Hepatocyte (in vitro differentiated cells): ENCODE results near the gene RPS21. TPM values are rescaled to one million over a fixed set of nuclear protein-coding genes. Genes with fewer than 3 reads are reported as not detected.

Experiments used
- DNase-seq: peaks from one replicate; pipeline ENCODE4 v3.0.0-alpha.2; 2016; ENCODE audit warnings: low spot score
- H2AFZ ChIP-seq: fragments of 200-600 bp; sonication (generic); 2 replicates; pipeline ENCODE4 v1.6.0; 2016; ENCODE audit warnings: antibody characterized with exemption, mild to moderate bottlenecking
- H3K27ac ChIP-seq: fragments of 200-600 bp; sonication (generic); 2 replicates; pipeline ENCODE4 v1.5.1; 2016; ENCODE audit warnings: mild to moderate bottlenecking
- H3K27me3 ChIP-seq: fragments of 200-600 bp; sonication (generic); 2 replicates; pipeline ENCODE4 v1.6.1; 2016
- H3K36me3 ChIP-seq: fragments of 200-600 bp; sonication (generic); replicated peaks from 2 replicates; pipeline ENCODE4 v1.5.1; 2016; ENCODE audit warnings: low read depth; ENCODE audit not compliant: insufficient read depth
- H3K4me1 ChIP-seq: fragments of 200-600 bp; sonication (generic); 2 replicates; pipeline ENCODE4 v1.5.1; 2016; ENCODE audit warnings: mild to moderate bottlenecking, moderate library complexity; ENCODE audit not compliant: insufficient read depth
- H3K4me2 ChIP-seq: fragments of 200-600 bp; sonication (generic); 2 replicates; pipeline ENCODE4 v1.6.0; 2016
- H3K4me3 ChIP-seq: fragments of 200-600 bp; sonication (generic); 2 replicates; pipeline ENCODE4 v1.5.1; 2016; ENCODE audit warnings: mild to moderate bottlenecking
- H3K79me2 ChIP-seq: fragments of 200-600 bp; sonication (generic); 2 replicates; pipeline ENCODE4 v1.6.0; 2017; ENCODE audit warnings: mild to moderate bottlenecking
- H3K9me2 ChIP-seq: fragments of 200-600 bp; sonication (generic); replicated peaks from 2 replicates; pipeline ENCODE4 v1.6.0; 2017; ENCODE audit warnings: mild to moderate bottlenecking; ENCODE audit not compliant: insufficient read depth
- H3K9me3 ChIP-seq: fragments of 200-600 bp; sonication (generic); 2 replicates; pipeline ENCODE4 v1.5.1; 2016; ENCODE audit warnings: low read depth, mild to moderate bottlenecking
- H4K20me1 ChIP-seq: fragments of 200-600 bp; sonication (generic); 2 replicates; pipeline ENCODE4 v1.6.0; 2016; ENCODE audit warnings: mild to moderate bottlenecking; ENCODE audit not compliant: insufficient read depth, poor library complexity, severe bottlenecking
- CTCF ChIP-seq: fragments of 200-600 bp; sonication (generic); IDR thresholded peaks from 2 replicates; pipeline ENCODE4 v1.5.1; 2016; ENCODE audit warnings: antibody characterized with exemption, mild to moderate bottlenecking; ENCODE audit not compliant: poor library complexity
- EZH2 ChIP-seq: fragments of 200-600 bp; sonication (generic); IDR thresholded peaks from 2 replicates; pipeline ENCODE4 v1.6.1; 2016; ENCODE audit warnings: antibody characterized with exemption, mild to moderate bottlenecking, borderline replicate concordance
- EZH2phosphoT487 ChIP-seq: fragments of 200-600 bp; sonication (generic); IDR thresholded peaks from one replicate; pipeline ENCODE4 v1.6.1; 2018; ENCODE audit warnings: antibody characterized with exemption, mild to moderate bottlenecking, low read depth, moderate library complexity; ENCODE audit not compliant: unreplicated experiment, severe bottlenecking
- WGBS: methylation state at CpG from one replicate; pipeline ENCODE4 v1.1.6; 2016; ENCODE audit warnings: low lambda C conversion rate; ENCODE audit errors: missing lambda C conversion rate; 5-methylcytosine and 5-hydroxymethylcytosine counted together
- polyA plus RNA-seq: library from polyadenylated mRNA; unstranded; fragments of >200 nt; fragmentation: Nextera tagmentation; extraction: Ambion mirVana; gene quantifications from 2 replicates; pipeline ENCODE4 v1.2.1, GENCODE V29; 2016
- total RNA-seq: library from RNA; depleted of rRNA; stranded (reverse); fragments of >200 nt; gene quantifications from 2 replicates; pipeline ENCODE4 v1.2.3, GENCODE V29; 2014

Gene RPS21
- total and polyA plus RNA-seq, 2 experiments from 2014 or later, result 460 to 1,754 TPM

GRCh38 chr20:62408055-62408454 lies 21.2 kb downstream of the RPS21 start:
- Histone ChIP-seq H3K27me3 (no peaks in the 10 kb centered on the region), H3K36me3 (no peaks in the 10 kb centered on the region), H3K27ac (no peak overlapping the region), H3K9me3 (no peaks in the 10 kb centered on the region), H3K9me2 (no peaks in the 10 kb centered on the region), H3K4me3 (no peak overlapping the region), H3K4me2 (peak overlapping the region; percentile 99), H3K79me2 (peaks cover 36% of the 10 kb centered on the region), H2AFZ (no peak overlapping the region), H3K4me1 (peaks cover 27% of the 10 kb centered on the region), H4K20me1 (no peaks in the 10 kb centered on the region)
- DNase-seq, result no peak
- TF ChIP-seq EZH2phosphoT487 (no peak), EZH2 (no peak), CTCF (no peak)
- 93% methylated on average over 15 of the region's 15 CpGs for whole genome bisulfite sequencing

- Histone ChIP-seq H3K9me3 (no peaks in the 10 kb centered on the region), H3K9me2 (no peaks in the 10 kb centered on the region), H3K4me1 (peaks cover 32% of the 10 kb centered on the region), H2AFZ (no peak overlapping the region), H3K27ac (no peak overlapping the region), H3K36me3 (no peaks in the 10 kb centered on the region), H4K20me1 (no peaks in the 10 kb centered on the region), H3K79me2 (peaks cover 30% of the 10 kb centered on the region), H3K27me3 (no peaks in the 10 kb centered on the region), H3K4me2 (no peak overlapping the region), H3K4me3 (no peak overlapping the region)
- DNase-seq, result no peak
- 87% methylated on average over 12 of the region's 12 CpGs for WGBS
- TF ChIP-seq EZH2 (no peak), EZH2phosphoT487 (no peak), CTCF (no peak)
Measured at GRCh38 chr20:62408640-62409039, 21.7 kb downstream of the RPS21 start.

- no peaks in the 10 kb centered on the region for H3K27me3 ChIP-seq
- TF ChIP-seq EZH2phosphoT487 (no peak), EZH2 (no peak), CTCF (no peak)
- H3K9me2 ChIP-seq, result no peaks in the 10 kb centered on the region
- peaks cover 24% of the 10 kb centered on the region for H3K79me2 ChIP-seq
- H3K27ac ChIP-seq, result peak overlapping the region; percentile 1
- DNase-seq, result no peak
- H3K9me3 ChIP-seq, result no peaks in the 10 kb centered on the region
- no peaks in the 10 kb centered on the region for H3K36me3 ChIP-seq
- H2AFZ ChIP-seq, result no peak overlapping the region
- WGBS, result 92% methylated on average over 12 of the region's 12 CpGs
- H3K4me2 ChIP-seq, result no peak overlapping the region
- no peaks in the 10 kb centered on the region for H4K20me1 ChIP-seq
- peaks cover 39% of the 10 kb centered on the region for H3K4me1 ChIP-seq
- H3K4me3 ChIP-seq, result no peak overlapping the region
Measured at GRCh38 chr20:62409086-62409853, 22.4 kb downstream of the RPS21 start.
